Fibroblast of lung (primary cell): ENCODE data around the gene DCK.

Source experiments
- CTCF ChIP-seq, 2 donors: IDR thresholded peaks in 1 of 2; conservative IDR thresholded peaks in 1 of 2; 1 replicate in 1 of 2; 2 replicates in 1 of 2; pipeline ENCODE4 v1.5.1; 2011 to 2012; ENCODE audit warnings: low read length in 2 of 2, control low read depth in 1 of 2, inconsistent platforms in 1 of 2, low read depth in 1 of 2, mild to moderate bottlenecking in 1 of 2
- EZH2 ChIP-seq: IDR thresholded peaks from 2 replicates; pipeline ENCODE4 v1.5.1; 2012; ENCODE audit warnings: low read length, control low read depth, mild to moderate bottlenecking; ENCODE audit errors: missing control alignments

- no peak for TF ChIP-seq CTCF (conservative IDR thresholded peaks at IDR 0.05 in 1 of 2, IDR thresholded peaks at IDR 0.05 in 1 of 2; ENCODE audit: low read depth in 1 of 2, low read length in 2 of 2)
- TF ChIP-seq EZH2, result no peak
Observed at GRCh38 chr4:70991596-70991995, 1.9 kb upstream of the DCK start.
